GM21737 (cell line): ENCODE data around the gene CROCC2.

Experiments
- ATAC-seq: cut with Tn5 transposase; IDR thresholded peaks from one replicate; pipeline ENCODE4 v1.9.1; 2021; ENCODE audit warnings: mild to moderate bottlenecking, moderate library complexity; ENCODE audit not compliant: unreplicated experiment

CROCC2 gene

GRCh38 chr2:240996161-240996833 lies 90.2 kb downstream of the CROCC2 start:
- ATAC-seq = no peak

GRCh38 chr2:240996834-240997140 lies 90.7 kb downstream of the CROCC2 start:
- ATAC-seq = no peak

GRCh38 chr2:240997141-240997855 lies 91.2 kb downstream of the CROCC2 start:
- ATAC-seq = no peak

GRCh38 chr2:240997856-240998705 lies 91.9 kb downstream of the CROCC2 start, which contains the start of gene SNED1:
TSS of gene SNED1 (plus strand) at chr2:240998618. CDS start at chr2:240998838, 220 bp downstream.
- no peak for ATAC-seq

GRCh38 chr2:240998706-240998994 lies 92.5 kb downstream of the CROCC2 start:
- ATAC-seq = no peak

GRCh38 chr2:240998995-240999791 lies 93.1 kb downstream of the CROCC2 start:
- no peak for ATAC-seq

- ATAC-seq = no peak
Measured at GRCh38 chr2:240999873-241000541, 93.9 kb downstream of the CROCC2 start.

- ATAC-seq = no peak
Measured at GRCh38 chr2:241000831-241001321, 94.7 kb downstream of the CROCC2 start.

- no peak for ATAC-seq
Measured at GRCh38 chr2:241001413-241002274, 95.5 kb downstream of the CROCC2 start.

GRCh38 chr2:241002275-241003046 lies 96.3 kb downstream of the CROCC2 start:
- no peak for ATAC-seq

GRCh38 chr2:241003047-241003360 lies 96.9 kb downstream of the CROCC2 start:
- no peak for ATAC-seq

GRCh38 chr2:241003369-241003768 lies 97.2 kb downstream of the CROCC2 start:
- ATAC-seq = no peak

GRCh38 chr2:241003830-241004564 lies 97.9 kb downstream of the CROCC2 start:
- no peak for ATAC-seq

GRCh38 chr2:241005569-241005968 lies 99.4 kb downstream of the CROCC2 start:
- ATAC-seq = no peak

GRCh38 chr2:241006412-241006811 lies 100.3 kb downstream of the CROCC2 start:
- no peak for ATAC-seq

- ATAC-seq = no peak
Measured at GRCh38 chr2:241007111-241007510, 101.0 kb downstream of the CROCC2 start.

GRCh38 chr2:241007880-241008710 lies 102.0 kb downstream of the CROCC2 start:
- ATAC-seq = no peak
